Measurements from ENCODE around the gene RPRD1B. TPM values are rescaled to one million over a fixed set of nuclear protein-coding genes. Genes with fewer than 3 reads are reported as not detected.

RPRD1B gene
- polyA plus RNA-seq, 1 experiment: 21.0 TPM

GRCh38 chr20:38135651-38136420, 102.3 kb downstream of the RPRD1B start:
- no peak for TF ChIP-seq CTCF (IDR thresholded peaks at IDR 0.05; ENCODE audit: insufficient read depth, low read depth, low read length)
- DNase-seq (ENCODE audit: low read depth): no peak
- H3K4me3 ChIP-seq (ENCODE audit: low read depth, low read length): no peak overlapping the region
- peaks cover 46% of the 10 kb centered on the region for H3K36me3 ChIP-seq (ENCODE audit: control insufficient read depth, insufficient read depth, low read length)
- ChIA-PET POLR2A (no interaction called here), CTCF (interaction anchor here (0.6 kb wide), 1 partner anchor 19 kb away, joined by 4 read pairs; no protein-coding TSS in a partner anchor)
- no peaks in the 10 kb centered on the region for H3K27me3 ChIP-seq (ENCODE audit: control insufficient read depth, insufficient read depth, low read length)

- no peak for DNase-seq (ENCODE audit: low read depth)
- Histone ChIP-seq H3K27me3 (ENCODE audit: control insufficient read depth, insufficient read depth, low read length) (no peaks in the 10 kb centered on the region), H3K36me3 (ENCODE audit: control insufficient read depth, insufficient read depth, low read length) (peaks cover 47% of the 10 kb centered on the region), H3K4me3 (ENCODE audit: low read depth, low read length) (no peak overlapping the region)
- ChIA-PET POLR2A (no interaction called here), CTCF (no interaction called here)
- TF ChIP-seq CTCF (IDR thresholded peaks at IDR 0.05; ENCODE audit: insufficient read depth, low read depth, low read length): no peak
These were observed 103.1 kb downstream of the RPRD1B start for GRCh38 chr20:38136421-38137245.

GRCh38 chr20:38137441-38138037, 104.0 kb downstream of the RPRD1B start:
- Histone ChIP-seq H3K36me3 (ENCODE audit: control insufficient read depth, insufficient read depth, low read length) (peaks cover 45% of the 10 kb centered on the region), H3K27me3 (ENCODE audit: control insufficient read depth, insufficient read depth, low read length) (no peaks in the 10 kb centered on the region), H3K4me3 (ENCODE audit: low read depth, low read length) (no peak overlapping the region)
- no peak for DNase-seq (ENCODE audit: low read depth)
- no peak for TF ChIP-seq CTCF (IDR thresholded peaks at IDR 0.05; ENCODE audit: insufficient read depth, low read depth, low read length)
- CTCF ChIA-PET: no interaction called here
- POLR2A ChIA-PET: no interaction called here

GRCh38 chr20:38138086-38138778, 104.7 kb downstream of the RPRD1B start:
- H3K36me3 ChIP-seq (ENCODE audit: control insufficient read depth, insufficient read depth, low read length): peaks cover 44% of the 10 kb centered on the region
- H3K4me3 ChIP-seq (ENCODE audit: low read depth, low read length): no peak overlapping the region
- no peak for TF ChIP-seq CTCF (IDR thresholded peaks at IDR 0.05; ENCODE audit: insufficient read depth, low read depth, low read length)
- POLR2A ChIA-PET: no interaction called here
- no peak for DNase-seq (ENCODE audit: low read depth)
- CTCF ChIA-PET: interaction anchor here (0.9 kb wide), 1 partner anchor 65 kb away, joined by 4 read pairs; no protein-coding TSS in a partner anchor
- no peaks in the 10 kb centered on the region for H3K27me3 ChIP-seq (ENCODE audit: control insufficient read depth, insufficient read depth, low read length)

Measured in BJ (cell line).